Stimulated activated CD8-positive, alpha-beta memory T cell treated with anti-CD3 and anti-CD28 coated beads, Interleukin-4, amount 100 ng/mL, for 48 hours (primary cell): ENCODE data around the gene CMTM8.
"Not testable (repeated sequence)": the region's sequence is repeated elsewhere in the genome, so short reads cannot be mapped to it uniquely, and the experiment has no call there.

Source experiments
- DNase-seq: peaks from one replicate; pipeline ENCODE4 v3.0.0-alpha.2; 2020

CMTM8 gene, protein sequence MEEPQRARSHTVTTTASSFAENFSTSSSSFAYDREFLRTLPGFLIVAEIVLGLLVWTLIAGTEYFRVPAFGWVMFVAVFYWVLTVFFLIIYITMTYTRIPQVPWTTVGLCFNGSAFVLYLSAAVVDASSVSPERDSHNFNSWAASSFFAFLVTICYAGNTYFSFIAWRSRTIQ

DNA sequence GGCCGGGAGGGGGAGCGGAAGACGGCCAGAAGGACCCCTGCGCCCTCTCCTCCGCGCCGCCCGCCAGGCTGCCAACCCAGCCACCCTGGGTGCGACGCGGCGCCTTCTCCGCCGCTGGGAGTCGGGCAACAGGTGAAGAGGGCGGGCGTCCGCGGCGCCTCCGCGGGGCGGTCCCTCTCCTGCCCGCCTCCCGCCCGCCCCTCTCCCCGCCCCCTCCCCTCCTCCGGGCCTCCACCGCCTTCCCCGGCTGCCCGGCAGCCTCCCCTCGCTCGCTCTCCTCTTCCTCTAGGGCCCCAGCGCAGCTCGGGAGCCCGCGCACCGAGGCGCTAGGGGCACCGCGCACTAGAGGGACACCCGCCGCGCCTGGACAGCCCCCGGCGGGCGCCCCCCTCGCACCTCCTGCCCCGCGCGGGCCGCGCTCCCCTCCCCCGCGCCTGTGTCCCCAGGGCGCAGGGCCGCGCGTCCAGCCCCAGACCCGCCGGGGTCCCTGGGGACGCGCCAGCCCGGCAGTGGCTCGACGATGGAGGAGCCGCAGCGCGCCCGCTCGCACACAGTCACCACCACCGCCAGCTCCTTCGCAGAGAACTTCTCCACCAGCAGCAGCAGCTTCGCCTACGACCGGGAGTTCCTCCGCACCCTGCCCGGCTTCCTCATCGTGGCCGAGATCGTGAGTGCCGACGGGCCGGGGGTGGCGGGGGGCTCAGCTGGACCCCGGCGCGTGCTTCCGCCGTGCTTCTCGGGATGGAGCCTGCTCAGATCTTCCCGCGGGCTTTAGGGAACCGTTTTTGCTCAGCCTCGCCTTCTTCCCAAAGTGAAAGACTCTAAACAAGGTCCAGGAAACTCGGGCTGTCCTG, at the start of gene CMTM8:
CMTM8 (plus strand) TSS at position 228 of the 854 bp plus-strand sequence; CDS start at position 521, 293 bp downstream.
- peak; percentile 70 for DNase-seq

- DNase-seq = no peak
Observed at GRCh38 chr3:32189693-32190092, 48.8 kb upstream of the CMTM8 start.

GRCh38 chr3:32190556-32190955, 47.9 kb upstream of the CMTM8 start:
- not testable (repeated sequence) for DNase-seq

GRCh38 chr3:32193101-32193500, 45.4 kb upstream of the CMTM8 start:
- DNase-seq = no peak

DNA sequence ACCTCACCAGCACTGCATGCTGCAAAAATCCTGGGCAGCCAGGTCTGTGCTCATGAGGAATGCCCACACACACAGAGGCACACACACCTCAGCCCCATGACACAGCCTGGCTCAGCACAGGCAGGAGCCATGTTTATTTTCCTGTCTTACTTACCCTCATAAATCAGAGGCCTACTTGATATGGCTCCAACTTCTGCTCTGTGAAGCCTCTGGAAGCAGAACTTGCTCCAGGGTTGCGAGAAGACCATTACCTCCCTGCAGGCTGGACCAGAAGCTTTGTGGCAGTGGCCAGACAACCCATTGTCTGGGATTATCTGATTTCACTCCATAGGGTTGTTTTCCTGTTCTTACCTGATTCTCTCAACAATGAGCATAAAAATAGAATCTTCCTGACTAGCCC, 43.8 kb upstream of the CMTM8 start:
- no peak for DNase-seq

DNA sequence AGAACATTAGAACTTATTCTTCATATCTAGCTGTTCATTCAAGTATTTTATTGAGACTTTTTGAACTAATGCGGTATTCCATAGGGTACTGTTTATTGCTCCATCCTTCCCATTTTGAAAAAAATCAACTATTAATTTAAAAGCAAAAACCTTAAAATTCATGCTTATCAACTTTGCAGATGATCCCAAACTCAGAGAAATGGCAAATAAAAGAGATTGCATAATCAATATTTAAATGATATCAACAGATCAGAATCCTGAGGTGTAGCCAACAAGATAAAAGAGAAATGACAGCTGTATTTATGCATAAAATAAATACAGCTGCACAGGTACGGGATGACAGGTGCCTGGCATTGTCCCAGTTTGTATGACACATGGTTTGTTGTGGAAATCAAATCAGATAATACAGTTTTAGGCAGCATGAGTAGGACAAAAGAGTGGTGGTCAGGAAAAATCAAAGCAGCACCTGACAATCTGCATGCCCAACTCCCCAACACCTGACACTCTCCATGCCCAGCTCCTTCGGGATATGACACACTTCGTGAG, 42.4 kb upstream of the CMTM8 start:
- no peak for DNase-seq

DNA sequence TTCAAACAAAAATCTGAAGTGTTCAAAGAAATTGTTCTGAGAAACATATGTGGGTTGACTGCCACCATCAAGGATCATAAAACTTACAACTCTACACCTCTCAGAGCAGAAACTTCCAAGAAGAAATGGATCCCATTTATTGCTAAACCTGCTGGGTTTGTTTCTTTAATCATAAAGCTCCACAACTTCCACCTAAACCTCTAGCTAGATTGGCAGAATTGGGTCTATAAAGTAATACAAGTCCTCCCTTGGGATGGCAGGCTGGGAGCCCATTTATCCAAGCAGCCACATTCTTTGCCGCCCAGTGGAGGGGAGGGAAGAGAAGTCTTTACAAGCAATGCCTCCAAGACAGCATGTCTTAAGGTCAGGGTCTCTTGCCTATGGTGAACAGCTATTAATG, 40.5 kb upstream of the CMTM8 start:
- DNase-seq = no peak

- DNase-seq = no peak
Observed at GRCh38 chr3:32198714-32199113, 39.8 kb upstream of the CMTM8 start.

GRCh38 chr3:32200490-32200889, 38.0 kb upstream of the CMTM8 start:
- no peak for DNase-seq

DNA sequence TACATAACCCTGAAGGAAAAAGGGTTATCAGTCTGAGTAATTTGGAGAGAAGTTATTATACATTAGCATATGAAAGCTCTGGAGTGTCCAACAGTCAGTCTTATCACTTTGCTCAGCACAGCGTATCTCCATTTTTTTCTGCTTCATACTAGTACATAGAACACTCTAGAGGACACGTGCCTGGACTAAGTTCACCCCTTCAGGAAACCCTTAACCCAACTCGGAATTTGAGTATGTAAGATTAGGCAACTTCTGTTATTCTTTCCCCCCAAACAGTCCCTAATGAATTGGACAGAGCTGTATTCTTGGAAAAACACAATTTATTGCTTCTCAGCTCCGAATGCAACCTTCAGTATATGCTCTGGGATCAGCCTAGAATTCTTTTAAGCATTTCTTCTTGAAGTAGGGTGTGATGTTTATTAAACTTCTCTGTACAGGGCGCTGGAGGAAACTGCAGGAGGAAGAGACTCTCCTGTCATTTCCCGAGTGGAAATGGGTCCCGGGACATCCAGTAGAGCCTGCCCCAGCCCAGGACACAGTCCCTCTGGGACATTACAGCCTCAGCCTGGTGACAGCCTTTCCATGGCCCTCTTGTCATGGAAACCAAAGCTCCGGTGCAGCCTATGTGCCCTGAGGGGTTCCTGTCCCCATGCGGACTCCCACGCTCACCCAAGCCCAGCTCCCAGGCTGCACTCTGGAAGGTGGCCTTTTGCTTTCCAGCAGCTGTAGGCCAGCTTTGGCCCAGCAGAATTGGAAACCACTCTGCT, 37.3 kb upstream of the CMTM8 start:
- DNase-seq = no peak

GRCh38 chr3:32202496-32202895, 36.0 kb upstream of the CMTM8 start:
- no peak for DNase-seq

DNA sequence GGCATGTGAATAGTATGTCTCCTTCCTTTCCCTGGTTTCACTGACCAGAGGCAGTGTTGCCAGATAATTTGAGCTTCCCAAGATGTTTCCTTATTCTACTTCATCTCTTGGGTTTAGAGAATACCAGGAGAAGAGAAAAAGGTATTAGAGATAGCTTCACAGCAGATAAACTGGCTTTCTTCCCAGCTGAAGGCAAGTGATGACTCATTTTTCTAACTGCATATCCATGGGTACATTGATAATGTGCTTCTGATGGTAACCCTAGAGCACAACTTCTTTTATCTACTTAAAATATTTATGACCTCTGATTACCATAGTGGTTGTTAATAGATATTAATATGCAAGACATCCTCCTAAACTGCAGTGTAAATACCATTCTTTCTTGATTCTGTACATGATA, 34.6 kb upstream of the CMTM8 start:
- DNase-seq = no peak

DNA sequence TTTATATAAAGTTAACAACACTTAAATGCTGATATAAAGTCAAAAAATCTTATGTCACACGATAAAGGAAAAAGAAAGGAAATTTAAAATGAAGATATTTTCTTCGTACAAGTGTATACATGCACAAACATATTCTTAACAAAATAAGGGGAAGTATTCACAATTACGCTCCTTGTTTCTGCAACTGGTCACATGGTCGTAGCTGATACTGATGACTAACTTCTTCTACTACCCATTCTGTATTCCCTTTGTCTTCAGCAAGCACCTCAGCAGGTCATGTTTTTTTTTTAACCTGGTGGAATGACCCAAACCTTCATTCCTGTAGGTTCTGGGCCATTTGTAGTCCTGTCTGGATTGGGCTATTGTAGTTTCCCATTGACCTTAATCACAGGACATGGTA, 30.0 kb upstream of the CMTM8 start:
- no peak for DNase-seq

DNA sequence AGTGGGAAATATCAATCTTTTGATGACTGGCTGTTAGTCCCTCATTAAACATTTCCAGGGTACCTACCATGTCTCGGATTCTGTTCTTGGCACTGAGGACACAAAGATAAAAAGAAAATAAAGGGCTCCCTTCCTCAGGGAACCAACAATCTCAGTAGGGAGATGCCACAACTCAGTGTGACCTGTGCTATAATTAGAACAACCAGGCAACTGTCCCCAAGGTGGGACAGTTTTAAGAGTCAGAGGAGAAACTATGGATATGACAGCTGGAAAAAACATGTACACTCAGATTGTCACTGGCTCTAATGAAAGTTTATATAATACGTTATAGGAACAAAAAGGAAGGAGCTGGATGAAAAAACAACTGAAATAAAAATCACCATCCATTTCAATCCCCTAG, 23.3 kb upstream of the CMTM8 start:
- DNase-seq = no peak

DNA sequence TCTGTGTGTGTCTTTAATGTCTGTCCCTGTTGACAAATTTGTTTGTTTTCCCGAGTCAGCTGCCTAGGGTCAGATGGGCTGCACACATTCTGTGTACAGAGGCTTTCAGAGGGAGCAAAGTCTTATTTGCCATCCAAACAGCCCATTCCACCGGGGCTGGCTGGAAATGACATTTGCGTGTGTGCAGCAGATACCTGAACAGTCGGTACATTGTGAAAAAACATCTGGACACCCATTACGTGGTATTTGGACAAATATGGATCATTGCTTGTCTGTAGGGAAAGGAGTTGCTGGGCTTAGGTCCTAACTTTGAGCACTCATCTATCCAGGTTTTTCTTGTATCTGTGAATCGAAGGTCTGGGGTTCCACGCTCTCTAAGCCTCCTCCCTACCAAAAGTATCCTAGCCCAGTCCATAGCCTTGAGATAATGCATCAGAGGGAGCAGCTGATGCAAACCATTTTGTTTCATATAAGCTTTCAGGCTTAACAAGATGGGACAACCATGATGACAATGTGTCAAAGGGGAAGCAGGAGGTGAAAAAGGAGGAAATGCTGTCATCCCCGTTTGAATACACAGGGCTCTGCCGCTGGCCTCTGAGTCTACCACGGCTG, 22.2 kb upstream of the CMTM8 start:
- DNase-seq = no peak

DNA sequence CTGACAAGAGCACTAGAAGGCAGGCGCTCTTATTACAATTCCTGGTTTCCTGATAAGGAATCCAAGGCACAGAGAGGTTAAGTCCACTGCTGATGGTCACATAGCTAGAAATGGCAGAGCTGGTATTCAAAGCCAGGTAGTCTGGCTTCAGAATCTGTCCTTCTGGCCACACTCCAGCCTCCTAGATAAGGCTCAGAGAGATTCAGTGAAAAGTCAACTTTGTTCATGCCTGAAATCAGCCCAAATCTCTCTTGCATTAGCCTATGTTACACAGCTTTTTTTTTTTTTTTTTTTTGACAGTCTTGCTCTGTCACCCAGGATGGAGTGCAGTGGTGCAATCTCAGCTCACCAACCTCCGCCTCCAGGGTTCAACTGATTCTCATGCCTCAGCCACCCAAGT, 21.1 kb upstream of the CMTM8 start:
- DNase-seq = no peak

DNA sequence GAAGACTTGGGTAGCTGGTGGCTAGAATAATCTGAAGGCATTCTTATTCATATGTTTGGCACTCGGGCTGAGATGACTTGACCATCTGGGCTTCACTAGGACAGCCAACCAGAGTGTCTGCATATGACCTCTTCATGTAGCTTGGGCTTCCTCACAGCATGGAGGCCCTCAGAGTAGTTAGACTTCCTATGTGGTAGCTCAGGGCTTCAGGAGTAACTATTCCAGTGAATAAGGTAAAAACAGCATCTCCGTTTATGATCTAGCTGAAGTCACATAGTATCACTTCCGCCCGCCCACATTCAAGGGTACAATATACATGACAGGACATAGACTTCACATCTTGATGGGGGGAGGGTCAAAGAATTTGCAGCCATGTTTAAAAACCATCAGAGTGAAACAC, 18.9 kb upstream of the CMTM8 start:
- DNase-seq = no peak

DNA sequence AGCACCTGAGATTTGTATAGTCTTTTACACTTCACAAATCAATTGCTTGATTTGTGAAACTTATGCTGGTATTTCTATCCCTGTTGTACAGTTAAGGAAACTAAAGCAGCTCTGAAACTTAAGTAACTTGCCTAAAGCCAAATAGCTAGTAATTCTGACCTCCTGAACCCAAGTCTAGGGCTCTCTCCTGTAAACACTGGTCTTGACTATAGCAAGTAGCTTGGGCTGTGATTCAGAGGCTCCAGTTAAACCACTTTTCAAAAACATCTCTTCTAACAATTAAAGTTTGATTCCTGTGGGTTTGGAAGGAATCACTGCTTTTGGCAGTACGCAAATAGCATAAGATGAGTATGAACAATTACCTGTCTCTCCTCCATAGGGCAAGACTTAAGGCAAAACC, 18.5 kb upstream of the CMTM8 start:
- no peak for DNase-seq

- no peak for DNase-seq
Observed at GRCh38 chr3:32222950-32223349, 15.5 kb upstream of the CMTM8 start.

- DNase-seq = no peak
Observed at GRCh38 chr3:32224016-32224516, 14.4 kb upstream of the CMTM8 start.

DNA sequence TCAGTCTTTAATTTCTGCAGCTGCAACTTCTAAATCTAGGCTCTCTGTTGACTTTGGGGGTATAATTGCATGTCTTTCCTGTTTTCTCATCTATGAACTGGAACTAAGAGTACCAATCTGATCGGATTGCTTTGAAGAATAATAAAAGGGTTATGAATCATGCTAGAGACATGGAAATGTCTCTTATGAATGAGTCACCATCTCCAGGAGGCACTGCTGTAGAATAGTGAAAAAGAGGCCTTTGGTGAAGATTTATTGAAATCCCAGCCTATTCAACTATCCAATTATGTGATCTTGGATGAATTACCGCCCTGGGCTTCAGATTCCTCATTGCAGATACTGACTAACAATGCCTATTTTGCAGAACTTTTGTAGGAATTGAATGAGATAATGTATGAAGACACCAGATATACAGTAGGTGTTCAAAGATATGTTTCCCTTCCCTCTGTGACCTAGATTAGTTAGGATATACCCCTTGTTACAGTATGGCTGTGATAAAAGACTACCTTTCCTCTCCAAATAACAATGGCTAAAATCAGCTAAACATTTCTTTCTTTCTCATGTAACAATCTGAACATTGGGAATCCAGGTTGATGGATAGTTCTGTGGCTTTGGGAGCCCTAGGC, 11.5 kb upstream of the CMTM8 start:
- no peak for DNase-seq

DNA sequence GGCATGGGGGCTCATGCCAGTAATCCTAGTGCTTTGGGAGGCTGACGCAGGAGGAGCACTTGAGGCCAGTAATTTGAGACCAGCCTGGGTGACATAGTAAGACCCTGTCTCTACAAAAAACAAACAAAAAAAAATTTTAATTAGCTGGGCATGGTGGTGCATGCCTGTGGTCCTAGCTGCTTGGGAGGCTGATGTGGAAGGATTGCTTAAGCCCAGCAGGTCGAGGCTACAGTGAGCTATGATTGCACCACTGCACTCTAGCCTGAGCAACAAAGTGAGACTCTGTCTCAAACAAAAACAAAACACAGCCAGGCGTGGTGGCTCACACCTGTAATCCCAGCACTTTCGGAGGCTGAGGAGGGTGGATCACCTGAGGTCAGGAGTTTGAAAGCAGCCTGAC, 9.7 kb upstream of the CMTM8 start:
- DNase-seq = not testable (repeated sequence)
